Naive thymus-derived CD8-positive, alpha-beta T cell (primary cell): Measurements from ENCODE around the gene MAGI2. TPM values are rescaled to one million over a fixed set of nuclear protein-coding genes. Genes with fewer than 3 reads are reported as not detected.

Experiments used
- ATAC-seq, 2 donors: fragments of 150-1000 bp; cut with Tn5 transposase in 1 of 2; sonication (Bioruptor Pico), chemical (Tn5 transposase) in 1 of 2; 1 replicate in 1 of 2; 2 replicates in 1 of 2; pipeline ENCODE4 v1.10.0; 2021; ENCODE audit warnings: mild to moderate bottlenecking in 2 of 2, moderate library complexity in 2 of 2
- POLR2A ChIA-PET: fragments of 350-600 bp; sonication (Branson Sonifier 250); formaldehyde crosslinking; loops from one replicate; lab custom pipeline; 2021; ENCODE audit warnings: antibody characterized with exemption; lab: Charles Lee
- DNase-seq, 10 donors: peaks; one replicate each; pipeline versions ENCODE4 v3.0.0 to v3.0.0-alpha.2; 2020 to 2022
- H3K27ac Mint-ChIP-seq, 10 donors: one replicate each; pipeline ENCODE4 v1.8.0; 2020 to 2022; ENCODE audit warnings: mild to moderate bottlenecking in 10 of 10, mixed read lengths in 10 of 10, moderate library complexity in 4 of 10, inconsistent platforms in 1 of 10
- H3K27me3 Mint-ChIP-seq, 5 donors: one replicate each; pipeline ENCODE4 v1.8.0; 2021 to 2022; ENCODE audit warnings: mixed read lengths in 5 of 5
- H3K36me3 Mint-ChIP-seq, 3 donors: one replicate each; pipeline ENCODE4 v1.8.0; 2020 to 2022; ENCODE audit warnings: mixed read lengths in 3 of 3, mild to moderate bottlenecking in 2 of 3, inconsistent platforms in 1 of 3
- H3K4me1 Mint-ChIP-seq, 4 donors: one replicate each; pipeline ENCODE4 v1.8.0; 2021 to 2022; ENCODE audit warnings: mixed read lengths in 4 of 4
- H3K4me3 Mint-ChIP-seq, 10 donors: one replicate each; pipeline ENCODE4 v1.8.0; 2020 to 2022; ENCODE audit warnings: mild to moderate bottlenecking in 10 of 10, mixed read lengths in 10 of 10, moderate library complexity in 6 of 10, inconsistent platforms in 1 of 10
- H3K9me3 Mint-ChIP-seq, 9 donors: one replicate each; pipeline ENCODE4 v1.8.0; 2020 to 2022; ENCODE audit warnings: mixed read lengths in 9 of 9, mild to moderate bottlenecking in 3 of 9, inconsistent platforms in 1 of 9, moderate library complexity in 1 of 9
- polyA plus RNA-seq, 3 donors: library from polyadenylated mRNA; unstranded; fragments of 300-500 nt; fragmentation: Illumina TruSeq; gene quantifications; one replicate each; pipeline ENCODE4 v1.2.3, GENCODE V29; 2021
- total RNA-seq, 8 experiments: library from RNA in 2 of 8; stranded (reverse) in 2 of 8; gene quantifications; one replicate each; pipeline ENCODE4 v1.2.3 and lab custom pipeline; 2021 to 2026

The MAGI2 gene
- total and polyA plus RNA-seq, 5 experiments from 2014 or later = 0.02 to 0.65 (median 0.37) TPM; not detected in 1

GRCh38 chr7:78862411-78862900, 591.0 kb downstream of the MAGI2 start:
- Mint-ChIP-seq H3K27ac (no peak overlapping the region), H3K4me1 (no peaks in the 10 kb centered on the region), H3K27me3 (no peaks in the 10 kb centered on the region), H3K9me3 (peaks cover 0 to 41% (median 7%) of the 10 kb centered on the region in 9 donors), H3K4me3 (no peak overlapping the region), H3K36me3 (no peaks in the 10 kb centered on the region)
- no peak for ATAC-seq
- no peak for DNase-seq
- POLR2A ChIA-PET = no interaction called here

- Mint-ChIP-seq H3K27me3 (no peaks in the 10 kb centered on the region), H3K4me1 (no peaks in the 10 kb centered on the region), H3K4me3 (no peak overlapping the region), H3K36me3 (no peaks in the 10 kb centered on the region), H3K9me3 (peaks cover 0 to 11% (median 2%) of the 10 kb centered on the region in 9 donors), H3K27ac (no peak overlapping the region)
- DNase-seq (no peak), ATAC-seq (no peak)
- POLR2A ChIA-PET = no interaction called here
These were observed 600.5 kb downstream of the MAGI2 start for GRCh38 chr7:78852951-78853350.

GRCh38 chr7:78850093-78850740, 603.2 kb downstream of the MAGI2 start:
- Mint-ChIP-seq H3K36me3 (no peaks in the 10 kb centered on the region), H3K9me3 (peaks cover 0 to 15% (median 0%) of the 10 kb centered on the region in 9 donors), H3K27ac (no peak overlapping the region), H3K4me3 (no peak overlapping the region), H3K27me3 (no peaks in the 10 kb centered on the region), H3K4me1 (no peaks in the 10 kb centered on the region)
- ATAC-seq (no peak), DNase-seq (no peak)
- POLR2A ChIA-PET = no interaction called here

- H3K9me3 Mint-ChIP-seq = peaks cover 0 to 9% (median 0%) of the 10 kb centered on the region in 9 donors
- no peaks in the 10 kb centered on the region for H3K27me3 Mint-ChIP-seq
- DNase-seq (no peak), ATAC-seq (no peak)
- H3K27ac Mint-ChIP-seq = no peak overlapping the region
- H3K4me1 Mint-ChIP-seq = no peaks in the 10 kb centered on the region
- H3K4me3 Mint-ChIP-seq = no peak overlapping the region
- no peaks in the 10 kb centered on the region for H3K36me3 Mint-ChIP-seq
- POLR2A ChIA-PET = no interaction called here
These were observed 608.3 kb downstream of the MAGI2 start for GRCh38 chr7:78845155-78845554.

GRCh38 chr7:78842068-78842467, 611.4 kb downstream of the MAGI2 start:
- POLR2A ChIA-PET = no interaction called here
- no peak for ATAC-seq
- H3K4me3 Mint-ChIP-seq = no peak overlapping the region
- DNase-seq = no peak
- H3K36me3 Mint-ChIP-seq = no peaks in the 10 kb centered on the region
- H3K4me1 Mint-ChIP-seq = no peaks in the 10 kb centered on the region
- no peaks in the 10 kb centered on the region for H3K27me3 Mint-ChIP-seq
- peaks cover 0 to 9% (median 0%) of the 10 kb centered on the region in 9 donors for H3K9me3 Mint-ChIP-seq
- H3K27ac Mint-ChIP-seq = no peak overlapping the region

- peaks cover 0 to 28% (median 8%) of the 10 kb centered on the region in 9 donors for H3K9me3 Mint-ChIP-seq
- H3K36me3 Mint-ChIP-seq = no peaks in the 10 kb centered on the region
- ATAC-seq = no peak
- DNase-seq = no peak
- POLR2A ChIA-PET = no interaction called here
- H3K4me3 Mint-ChIP-seq = no peak overlapping the region
- H3K27ac Mint-ChIP-seq = no peak overlapping the region
- no peaks in the 10 kb centered on the region for H3K4me1 Mint-ChIP-seq
- H3K27me3 Mint-ChIP-seq = no peaks in the 10 kb centered on the region
These were observed 617.6 kb downstream of the MAGI2 start for GRCh38 chr7:78835897-78836296.

GRCh38 chr7:78828317-78828716, 625.1 kb downstream of the MAGI2 start:
- Mint-ChIP-seq H3K27me3 (no peaks in the 10 kb centered on the region), H3K27ac (no peak overlapping the region), H3K36me3 (no peaks in the 10 kb centered on the region), H3K9me3 (peaks cover 0 to 16% (median 10%) of the 10 kb centered on the region in 9 donors), H3K4me1 (no peaks in the 10 kb centered on the region), H3K4me3 (no peak overlapping the region)
- POLR2A ChIA-PET = no interaction called here
- ATAC-seq (no peak), DNase-seq (no peak)

- Mint-ChIP-seq H3K36me3 (no peaks in the 10 kb centered on the region), H3K9me3 (peaks cover 0 to 18% (median 3%) of the 10 kb centered on the region in 9 donors), H3K4me1 (no peaks in the 10 kb centered on the region), H3K27me3 (no peaks in the 10 kb centered on the region), H3K4me3 (no peak overlapping the region), H3K27ac (no peak overlapping the region)
- ATAC-seq (no peak), DNase-seq (no peak)
- POLR2A ChIA-PET = no interaction called here
These were observed 649.9 kb downstream of the MAGI2 start for GRCh38 chr7:78803501-78804127.

GRCh38 chr7:78794101-78794500, 659.4 kb downstream of the MAGI2 start:
- H3K4me1 Mint-ChIP-seq = no peaks in the 10 kb centered on the region
- no peak overlapping the region for H3K27ac Mint-ChIP-seq
- peaks cover 0 to 26% (median 9%) of the 10 kb centered on the region in 9 donors for H3K9me3 Mint-ChIP-seq
- ATAC-seq (no peak), DNase-seq (no peak)
- H3K36me3 Mint-ChIP-seq = no peaks in the 10 kb centered on the region
- H3K4me3 Mint-ChIP-seq = no peak overlapping the region
- no peaks in the 10 kb centered on the region for H3K27me3 Mint-ChIP-seq
- POLR2A ChIA-PET = no interaction called here

- Mint-ChIP-seq H3K4me3 (no peak overlapping the region), H3K36me3 (no peaks in the 10 kb centered on the region), H3K27me3 (no peaks in the 10 kb centered on the region), H3K27ac (no peak overlapping the region), H3K4me1 (no peaks in the 10 kb centered on the region), H3K9me3 (peaks cover 0 to 18% (median 9%) of the 10 kb centered on the region in 9 donors)
- ATAC-seq (no peak), DNase-seq (no peak)
- POLR2A ChIA-PET = no interaction called here
These were observed 660.8 kb downstream of the MAGI2 start for GRCh38 chr7:78792624-78793023.

- no peak for ATAC-seq
- H3K27me3 Mint-ChIP-seq = no peaks in the 10 kb centered on the region
- no peaks in the 10 kb centered on the region for H3K4me1 Mint-ChIP-seq
- no peak overlapping the region for H3K27ac Mint-ChIP-seq
- DNase-seq = no peak
- H3K4me3 Mint-ChIP-seq = no peak overlapping the region
- POLR2A ChIA-PET = no interaction called here
- peaks cover 0 to 16% (median 11%) of the 10 kb centered on the region in 9 donors for H3K9me3 Mint-ChIP-seq
- H3K36me3 Mint-ChIP-seq = no peaks in the 10 kb centered on the region
These were observed 661.5 kb downstream of the MAGI2 start for GRCh38 chr7:78792006-78792405.

- H3K36me3 Mint-ChIP-seq = no peaks in the 10 kb centered on the region
These were observed 665.0 kb downstream of the MAGI2 start for GRCh38 chr7:78788464-78788863.

GRCh38 chr7:78787854-78788253, 665.6 kb downstream of the MAGI2 start:
- no peak for ATAC-seq
- POLR2A ChIA-PET = no interaction called here
- H3K4me1 Mint-ChIP-seq = no peaks in the 10 kb centered on the region
- no peak for DNase-seq
- no peak overlapping the region for H3K4me3 Mint-ChIP-seq
- H3K27me3 Mint-ChIP-seq = no peaks in the 10 kb centered on the region
- peaks cover 0 to 13% (median 2%) of the 10 kb centered on the region in 9 donors for H3K9me3 Mint-ChIP-seq
- no peak overlapping the region for H3K27ac Mint-ChIP-seq
- no peaks in the 10 kb centered on the region for H3K36me3 Mint-ChIP-seq

More at GRCh38 chr7:78788464-78788863, 665.0 kb downstream of the MAGI2 start:
- Mint-ChIP-seq H3K4me3 (no peak overlapping the region), H3K9me3 (peaks cover 0 to 13% (median 2%) of the 10 kb centered on the region in 9 donors), H3K27ac (no peak overlapping the region), H3K4me1 (no peaks in the 10 kb centered on the region), H3K27me3 (no peaks in the 10 kb centered on the region)
- ATAC-seq (no peak), DNase-seq (no peak)
- POLR2A ChIA-PET = no interaction called here
